ENCODE results near the gene KRTAP10-9.
"Not testable (repeated sequence)": the region's sequence is repeated elsewhere in the genome, so short reads cannot be mapped to it uniquely, and the experiment has no call there.

KRTAP10-9 gene

GRCh38 chr21:44626673-44627143, at the start of gene KRTAP10-9:
Gene KRTAP10-9 (plus strand): TSS chr21:44627093. CDS start chr21:44627172, 79 bp downstream.
- no peak for DNase-seq

DNA sequence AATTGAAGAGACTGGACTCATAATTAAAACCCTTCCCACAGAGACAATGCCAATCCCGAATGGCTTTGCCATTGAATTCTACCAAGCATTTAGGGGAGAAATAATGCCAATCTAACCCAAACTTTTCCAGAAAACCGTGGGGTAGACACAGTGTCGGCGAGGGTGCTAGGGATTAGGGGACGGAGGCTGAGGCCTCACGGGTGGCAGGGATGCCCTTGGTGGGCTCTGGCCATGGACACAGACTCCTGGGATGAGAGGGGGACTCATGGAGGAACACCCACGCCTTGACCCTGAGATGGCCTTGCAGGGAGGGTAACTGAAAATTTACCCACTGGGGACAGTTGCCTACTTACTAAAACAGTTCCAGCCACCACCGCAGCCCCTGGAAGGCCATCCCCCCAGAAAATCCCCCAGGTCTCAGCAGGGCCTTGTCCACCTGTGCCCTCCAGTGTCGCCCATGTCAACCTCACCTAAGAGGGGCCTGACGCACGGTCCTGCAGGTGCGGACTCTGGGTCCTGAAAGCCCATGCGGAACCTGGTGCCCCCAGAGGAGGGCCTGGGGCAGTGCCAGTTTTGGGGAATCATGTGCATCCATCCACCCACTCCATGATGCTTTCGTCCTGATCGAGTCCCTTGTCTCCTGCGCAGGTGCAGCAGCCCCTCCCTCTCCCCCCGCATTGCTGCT, 48.4 kb upstream of the KRTAP10-9 start:
- DNase-seq: no peak

- DNase-seq: no peak
Measured at GRCh38 chr21:44579056-44579832, 47.6 kb upstream of the KRTAP10-9 start.

GRCh38 chr21:44579833-44580144, 47.1 kb upstream of the KRTAP10-9 start:
- no peak for DNase-seq

DNA sequence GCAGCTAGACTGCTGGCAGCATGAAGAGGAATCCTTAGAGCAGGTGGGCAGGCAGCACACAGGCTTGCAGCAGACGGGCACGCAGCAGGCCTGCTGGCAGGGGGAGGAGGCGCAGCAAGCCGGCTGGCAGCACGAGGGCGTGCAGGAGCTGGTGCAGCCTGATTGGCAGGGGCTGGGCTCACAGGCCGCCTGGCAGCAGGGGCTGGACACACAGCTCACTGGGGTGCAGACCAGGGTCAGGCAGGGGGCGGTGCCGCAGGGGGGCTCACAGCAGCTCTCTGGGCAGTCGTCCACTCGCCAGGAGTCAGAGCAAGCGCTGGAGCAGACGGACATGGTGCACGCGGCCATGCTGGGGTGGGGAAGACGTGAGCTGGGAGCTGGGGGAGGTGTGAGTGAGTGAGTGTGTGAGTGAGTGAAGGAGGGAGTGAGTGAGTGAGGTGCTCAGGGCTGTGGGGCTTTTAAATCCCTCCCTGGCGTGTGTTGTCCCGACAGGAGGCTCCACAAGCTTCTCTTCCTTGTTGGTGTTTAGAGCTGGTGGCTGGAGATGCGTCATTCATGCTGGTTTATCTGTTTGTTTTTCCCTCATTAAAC, 46.6 kb upstream of the KRTAP10-9 start, which contains the start of gene KRTAP10-5:
Gene KRTAP10-5 (minus strand): TSS at position 374 of the 591 bp plus-strand sequence. CDS start 26 bp downstream, at position 348.
- DNase-seq: not testable (repeated sequence)

DNA sequence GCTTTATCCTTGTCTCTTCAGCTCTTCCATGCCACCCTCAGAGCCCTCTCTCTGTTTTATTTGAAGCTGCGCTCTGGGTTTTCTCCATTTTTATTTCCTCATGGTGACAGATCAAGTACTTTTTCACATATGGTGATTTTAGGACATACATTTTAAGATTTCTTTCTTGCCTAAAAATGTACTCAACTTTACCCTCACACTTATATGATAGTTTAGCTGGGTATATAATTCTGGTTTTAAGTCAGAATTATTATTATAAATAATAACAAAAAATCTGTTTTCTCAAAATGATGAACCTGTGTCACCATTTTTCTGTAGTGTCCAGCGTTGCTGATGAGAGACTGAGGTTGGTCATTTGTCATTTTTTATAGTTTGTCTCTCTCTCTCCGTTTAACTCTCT, 45.7 kb upstream of the KRTAP10-9 start:
- DNase-seq: no peak

- DNase-seq: no peak
Measured at GRCh38 chr21:44582055-44582454, 44.8 kb upstream of the KRTAP10-9 start.

GRCh38 chr21:44583089-44583799, 43.6 kb upstream of the KRTAP10-9 start:
- DNase-seq: no peak

DNA sequence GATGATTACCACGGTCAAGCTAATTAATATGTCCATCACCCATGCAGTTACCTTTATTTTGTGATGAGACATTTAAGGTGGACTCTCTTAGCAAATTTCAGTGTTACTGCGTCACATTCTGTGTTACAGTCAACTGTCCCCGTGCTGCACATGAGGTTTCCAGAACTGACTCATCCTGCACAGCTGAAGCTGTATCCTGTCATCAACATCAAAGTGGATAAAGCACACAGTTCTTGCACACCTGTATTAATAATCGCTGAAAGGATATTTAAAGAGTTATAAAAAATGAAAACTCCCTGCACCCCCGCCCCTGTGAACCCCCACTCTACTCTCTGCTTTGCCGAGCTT, 43.1 kb upstream of the KRTAP10-9 start:
- DNase-seq: no peak

DNA sequence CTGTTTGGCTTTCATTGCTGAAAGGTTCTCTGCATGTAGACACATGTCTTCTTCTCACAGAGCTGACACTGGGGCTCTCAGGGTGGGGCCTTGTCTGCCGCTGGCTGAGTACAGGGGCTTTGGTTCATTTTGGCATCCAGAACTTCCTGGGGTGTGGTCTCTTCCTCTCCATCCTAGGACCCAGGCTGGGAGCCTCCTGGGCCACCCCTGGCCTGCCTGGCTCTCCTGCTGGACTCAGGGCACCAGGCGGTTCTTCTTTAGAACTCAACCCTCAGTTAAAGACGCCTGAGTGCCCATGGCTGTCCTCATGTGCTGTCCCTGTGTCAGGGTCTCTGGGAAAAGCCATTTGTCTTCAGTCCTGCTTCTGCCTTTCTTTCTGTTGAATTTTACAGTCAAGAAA, 41.0 kb upstream of the KRTAP10-9 start:
- no peak for DNase-seq

- no peak for DNase-seq
Measured at GRCh38 chr21:44589094-44589493, 37.8 kb upstream of the KRTAP10-9 start.

- no peak for DNase-seq
Measured at GRCh38 chr21:44589586-44590305, 37.1 kb upstream of the KRTAP10-9 start.

- no peak for DNase-seq
Measured at GRCh38 chr21:44590311-44590721, 36.6 kb upstream of the KRTAP10-9 start.

DNA sequence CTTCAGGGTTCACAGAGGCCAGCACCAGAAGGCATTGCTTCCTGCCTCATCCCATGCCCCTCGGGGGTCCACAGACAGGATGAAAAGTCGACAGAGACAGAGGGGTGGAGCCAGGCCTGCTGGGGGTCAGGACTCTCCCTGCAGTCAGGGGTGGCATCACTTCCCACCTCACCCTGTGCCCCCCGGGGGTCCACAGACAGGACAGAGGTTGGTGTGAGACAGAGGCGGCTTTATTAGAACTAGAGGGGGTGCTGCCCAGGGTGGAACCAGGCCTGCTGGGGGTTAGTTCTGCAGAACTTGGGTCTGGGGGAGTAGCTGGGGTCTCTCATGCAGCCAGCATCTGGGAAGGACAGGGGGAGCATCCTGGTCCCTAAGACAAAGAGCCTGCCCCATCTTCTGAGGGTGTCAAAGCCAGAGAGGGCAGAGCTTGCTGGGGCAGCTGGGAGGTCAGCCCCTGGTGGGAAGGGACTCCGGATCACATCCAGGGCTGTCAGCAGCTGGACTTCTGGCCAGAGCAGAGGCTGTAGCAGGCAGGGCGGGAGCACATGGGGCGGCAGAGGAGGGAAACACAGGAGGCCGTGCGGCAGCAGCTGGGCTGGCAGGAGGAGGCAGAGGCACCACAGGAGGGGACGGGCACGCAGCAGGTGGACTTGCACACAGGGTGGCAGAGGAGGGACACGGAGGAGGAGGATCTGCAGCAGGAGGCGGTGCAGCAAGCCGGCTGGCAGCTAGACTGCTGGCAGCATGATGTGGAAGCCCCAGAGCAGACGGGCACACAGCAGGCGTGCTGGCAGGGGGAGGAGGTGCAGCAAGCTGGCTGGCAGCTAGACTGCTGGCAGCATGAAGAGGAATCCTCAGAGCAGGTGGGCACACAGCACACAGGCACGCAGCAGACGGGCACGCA, 35.7 kb upstream of the KRTAP10-9 start:
- DNase-seq: not testable (repeated sequence)

GRCh38 chr21:44591801-44592130, 35.1 kb upstream of the KRTAP10-9 start:
- DNase-seq: not testable (repeated sequence)

- no peak for DNase-seq
Measured at GRCh38 chr21:44592446-44593311, 34.2 kb upstream of the KRTAP10-9 start, which contains the start of gene KRTAP10-6. Gene KRTAP10-6 (minus strand): TSS chr21:44592505. CDS start chr21:44592484, 21 bp downstream.

- no peak for DNase-seq
Measured at GRCh38 chr21:44593598-44594405, 33.1 kb upstream of the KRTAP10-9 start.

GRCh38 chr21:44594406-44594916, 32.4 kb upstream of the KRTAP10-9 start:
- no peak for DNase-seq

GRCh38 chr21:44595524-44595923, 31.4 kb upstream of the KRTAP10-9 start:
- no peak for DNase-seq
